PC-9 (cell line): ENCODE measurements around the gene BRD3OS. TPM values are rescaled to one million over a fixed set of nuclear protein-coding genes. Genes with fewer than 3 reads are reported as not detected.

Experiments used
- BruUV-seq: library from RNA; stranded (reverse); fragments of 400-500 nt; replicated peaks from 2 replicates; lab custom pipeline; 2021; lab: Mats Ljungman, UMichigan
- CTCF ChIA-PET: fragments of 300-600 bp; sonication (Branson Sonifier 250); formaldehyde crosslinking; loops from one replicate; lab custom pipeline; 2022; ENCODE audit warnings: antibody characterized with exemption; lab: Charles Lee
- POLR2A ChIA-PET: fragments of 300-600 bp; sonication (Branson Sonifier 250); formaldehyde crosslinking; loops from one replicate; lab custom pipeline; 2022; ENCODE audit warnings: antibody characterized with exemption; ENCODE audit not compliant: unreplicated experiment; lab: Charles Lee
- DNase-seq, 2 experiments: peaks; one replicate each; pipeline versions ENCODE4 v3.0.0 to v3.0.0-alpha.2; 2015 to 2022; ENCODE audit warnings: mixed read lengths in 1 of 2
- H2AFZ ChIP-seq: fragments of 200-600 bp; sonication (generic); 2 replicates; pipeline ENCODE4 v1.8.1; 2017; ENCODE audit warnings: antibody characterized with exemption
- H3F3A ChIP-seq: fragments of 200-600 bp; sonication (generic); 2 replicates; pipeline ENCODE4 v1.8.1; 2017; ENCODE audit warnings: antibody characterized with exemption, mild to moderate bottlenecking, low read depth; ENCODE audit not compliant: insufficient read depth
- H3K27ac ChIP-seq: fragments of 200-600 bp; sonication (generic); 2 replicates; pipeline ENCODE4 v1.6.1; 2016; ENCODE audit warnings: mixed run types
- H3K27me3 ChIP-seq: fragments of 200-600 bp; sonication (generic); 2 replicates; pipeline ENCODE4 v1.6.1; 2016; ENCODE audit warnings: low read depth, mixed run types; ENCODE audit not compliant: insufficient read depth
- H3K36me3 ChIP-seq: fragments of 200-600 bp; sonication (generic); 2 replicates; pipeline ENCODE4 v1.6.1; 2016; ENCODE audit warnings: low read depth, mixed run types
- H3K4me1 ChIP-seq: fragments of 200-600 bp; sonication (generic); replicated peaks from 2 replicates; pipeline ENCODE4 v1.6.1; 2016; ENCODE audit warnings: mixed run types; ENCODE audit not compliant: insufficient read depth
- H3K4me2 ChIP-seq: fragments of 200-600 bp; sonication (generic); 2 replicates; pipeline ENCODE4 v1.6.1; 2017; ENCODE audit warnings: mixed run types
- H3K4me3 ChIP-seq: fragments of 200-600 bp; sonication (generic); 2 replicates; pipeline ENCODE4 v1.6.1; 2016; ENCODE audit warnings: mixed run types
- H3K79me2 ChIP-seq: fragments of 200-600 bp; sonication (generic); 2 replicates; pipeline ENCODE4 v1.6.1; 2017; ENCODE audit warnings: low read depth, mixed run types
- H3K9me2 ChIP-seq: fragments of 200-600 bp; sonication (generic); 2 replicates; pipeline ENCODE4 v1.8.1; 2017; ENCODE audit warnings: mild to moderate bottlenecking; ENCODE audit not compliant: insufficient read depth
- H3K9me3 ChIP-seq: fragments of 200-600 bp; sonication (generic); 2 replicates; pipeline ENCODE4 v1.8.1; 2016; ENCODE audit warnings: low read depth; ENCODE audit not compliant: insufficient read depth
- H4K20me1 ChIP-seq: fragments of 200-600 bp; sonication (generic); 2 replicates; pipeline ENCODE4 v1.8.1; 2017; ENCODE audit not compliant: insufficient read depth
- CTCF ChIP-seq: fragments of 200-600 bp; sonication (generic); conservative IDR thresholded peaks from 2 replicates; pipeline ENCODE4 v1.6.1; 2017; ENCODE audit warnings: mixed run types, antibody characterized with exemption, mild to moderate bottlenecking, moderate library complexity
- EZH2 ChIP-seq: fragments of 200-600 bp; sonication (generic); IDR thresholded peaks from 2 replicates; pipeline ENCODE4 v1.8.0; 2017; ENCODE audit warnings: antibody characterized with exemption, low read depth
- intact Hi-C: fragments of 100-400 bp; cut with micrococcal nuclease; formaldehyde crosslinking; loops from one replicate; pipeline ENCODE4 v1.10.0; 2022; ENCODE audit not compliant: unreplicated experiment
- total RNA-seq: library from RNA; stranded (reverse); gene quantifications from 2 replicates; pipeline ENCODE4 v1.2.3, GENCODE V29; 2021

Gene BRD3OS
- total RNA-seq, 1 experiment from 2014 or later = 26.2 TPM

DNA sequence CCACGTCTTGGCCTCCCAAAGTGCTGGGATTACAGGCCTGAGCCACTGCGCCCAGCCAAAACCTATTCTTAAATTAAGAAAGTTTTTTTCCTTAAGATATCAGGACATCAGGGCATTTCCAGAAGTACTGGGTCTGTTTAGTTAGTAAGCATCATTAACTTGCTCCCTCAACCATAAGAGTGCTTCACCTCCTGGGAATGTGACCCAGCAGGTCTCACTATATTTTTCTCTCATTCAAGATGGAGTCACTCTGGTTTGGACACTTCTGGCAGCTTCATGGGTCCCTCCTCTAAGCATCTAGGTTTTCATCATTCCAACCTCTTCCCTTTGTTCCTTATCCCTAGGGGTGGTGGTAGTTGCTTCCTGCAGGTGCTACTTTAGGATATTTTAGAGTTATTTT, 10.3 kb upstream of the BRD3OS start:
- no peaks in the 10 kb centered on the region for H3K79me2 ChIP-seq

GRCh38 chr9:134024214-134024792, 978 bp upstream of the BRD3OS start:
- Histone ChIP-seq H3K36me3 (no peaks in the 10 kb centered on the region), H3K4me1 (peaks cover 10% of the 10 kb centered on the region), H4K20me1 (no peaks in the 10 kb centered on the region), H2AFZ (0 out of 2 replicates have a peak overlapping the region, but pooled peaks have one; percentile 61), H3K79me2 (no peaks in the 10 kb centered on the region), H3K9me3 (no peaks in the 10 kb centered on the region), H3K4me2 (peak overlapping the region; percentile 78), H3K4me3 (peak overlapping the region; percentile 39; the same call in 1 of the 2 replicates), H3K9me2 (no peaks in the 10 kb centered on the region), H3K27me3 (no peaks in the 10 kb centered on the region), H3K27ac (no peak overlapping the region), H3F3A (peaks cover 12% of the 10 kb centered on the region; the same call in 1 of the 2 replicates)
- TF ChIP-seq CTCF (no peak), EZH2 (no peak)
- CTCF ChIA-PET = interaction anchor here (0.6 to 1.7 kb wide), 9 partner anchors 29 to 388 kb away, joined by 3 to 13 read pairs (median 6); no protein-coding TSS in a partner anchor
- DNase-seq = no peak
- no TSS peak for BruUV-seq
- POLR2A ChIA-PET = interaction anchor here (0.6 to 1.2 kb wide), 5 partner anchors 14 to 565 kb away, joined by 4 to 28 read pairs (median 17); no protein-coding TSS in a partner anchor
- intact Hi-C loops = loop anchor here (2.0 kb wide), 3 partner anchors 32 to 140 kb away; partner anchors contain the start of genes RNU6ATAC and VAV2

More for the DNA sequence above, 10.3 kb upstream of the BRD3OS start:
- Histone ChIP-seq H2AFZ (no peak overlapping the region), H3K4me2 (peak overlapping the region; percentile 34), H3K9me2 (no peaks in the 10 kb centered on the region), H3F3A (peaks cover 7% of the 10 kb centered on the region), H3K4me3 (no peak overlapping the region), H4K20me1 (no peaks in the 10 kb centered on the region), H3K4me1 (peaks cover 14% of the 10 kb centered on the region), H3K36me3 (no peaks in the 10 kb centered on the region), H3K9me3 (no peaks in the 10 kb centered on the region), H3K27me3 (no peaks in the 10 kb centered on the region), H3K27ac (peak overlapping the region; percentile 46)
- no TSS peak for BruUV-seq
- POLR2A ChIA-PET = no interaction called here
- DNase-seq = peak; percentile 28 to 91
- CTCF ChIA-PET = interaction anchor here (0.7 kb wide), 1 partner anchor 21 kb away, joined by 4 read pairs; no protein-coding TSS in a partner anchor
- TF ChIP-seq CTCF = no peak
- no peak for TF ChIP-seq EZH2
- intact Hi-C loops = no loop called here

DNA sequence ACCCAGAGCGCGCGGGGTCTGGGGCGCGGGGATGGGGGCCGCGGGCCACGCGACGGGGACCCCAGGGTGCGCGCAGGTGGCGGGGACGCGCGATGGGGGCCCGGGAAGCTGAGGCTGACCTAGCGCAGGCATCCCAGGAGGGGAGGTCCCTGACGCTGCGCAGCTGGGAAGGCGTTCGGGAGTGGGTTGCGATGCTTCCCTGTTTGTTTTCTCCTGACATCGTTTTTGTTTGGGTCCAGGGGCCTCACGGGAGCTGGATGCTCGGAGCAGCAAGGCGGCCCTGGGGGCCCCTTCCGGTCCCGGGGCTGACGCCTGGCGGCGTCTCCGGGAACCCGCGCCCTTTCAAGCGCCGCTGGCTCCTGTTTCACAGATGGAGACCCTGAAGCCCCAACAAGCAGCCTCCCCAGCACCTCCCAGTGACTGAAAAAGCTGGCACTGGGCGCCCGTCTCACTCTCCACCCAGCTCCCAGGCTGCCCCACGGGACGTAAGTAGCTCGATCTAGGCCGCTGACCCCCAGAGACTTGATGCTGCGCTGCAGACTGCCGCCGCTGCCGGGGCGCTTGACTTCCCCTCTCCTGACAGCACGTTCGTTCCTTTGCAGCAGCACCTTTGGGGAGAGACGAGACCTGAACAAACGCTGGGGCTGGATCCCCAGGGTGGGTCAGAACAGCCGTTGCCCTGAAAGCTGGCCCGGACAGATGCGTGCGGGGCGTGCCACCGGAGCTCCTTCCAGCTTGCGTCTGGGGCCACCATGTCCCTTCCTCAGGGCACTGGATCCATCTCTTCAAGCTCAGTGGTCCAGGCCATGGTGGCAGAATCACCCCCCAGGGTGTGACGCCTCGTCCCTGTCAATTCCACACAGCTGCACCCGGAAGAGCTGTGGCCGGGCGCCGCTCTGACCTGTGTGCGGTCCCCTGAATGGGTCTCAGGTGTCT, 593 bp downstream of the BRD3OS start:
- intact Hi-C loops = loop anchor here (1.0 to 2.0 kb wide), 5 partner anchors 33 to 139 kb away; partner anchors contain the start of genes RNU6ATAC and VAV2
- Histone ChIP-seq H3K27ac (no peak overlapping the region), H3K4me1 (peaks cover 10% of the 10 kb centered on the region), H3F3A (peaks cover 18% of the 10 kb centered on the region; the same call in 1 of the 2 replicates), H3K9me2 (no peaks in the 10 kb centered on the region), H4K20me1 (no peaks in the 10 kb centered on the region), H3K79me2 (no peaks in the 10 kb centered on the region), H3K9me3 (no peaks in the 10 kb centered on the region), H3K4me2 (peak overlapping the region; percentile 84), H2AFZ (peak overlapping the region; percentile 91), H3K4me3 (peak overlapping the region; percentile 72), H3K36me3 (no peaks in the 10 kb centered on the region), H3K27me3 (no peaks in the 10 kb centered on the region)
- BruUV-seq = no TSS peak
- TF ChIP-seq CTCF (no peak; the same call in 1 of the 2 replicates), EZH2 (no peak)
- CTCF ChIA-PET = interaction anchor here (0.5 to 1.7 kb wide), 7 partner anchors 16 to 1216 kb away, joined by 3 to 11 read pairs (median 6); no protein-coding TSS in a partner anchor
- peak in 1 of 2 experiments; percentile 37 for DNase-seq
- POLR2A ChIA-PET = interaction anchor here (0.5 to 1.2 kb wide), 3 partner anchors 110 to 1882 kb away, joined by 6 to 28 read pairs (median 6); partner anchors contain the start of genes CAMSAP1 and WDR5
